Calu3 (cell line): ENCODE data around the gene BDH1. TPM values are rescaled to one million over a fixed set of nuclear protein-coding genes. Genes with fewer than 3 reads are reported as not detected.
A peak's percentile ranks its signal among the peaks of the same experiment; 100 is the strongest.
"Not testable (repeated sequence)": the region's sequence is repeated elsewhere in the genome, so short reads cannot be mapped to it uniquely, and the experiment has no call there.

Source experiments
- Bru-seq: library from RNA; stranded (reverse); fragments of 400-500 nt; gene quantifications from one replicate; lab custom pipeline; 2021; lab: Mats Ljungman, UMichigan
- BruChase-seq, 2 experiments: library from RNA; stranded (reverse); fragments of 400-500 nt; gene quantifications; one replicate each; lab custom pipeline; 2021; lab: Mats Ljungman, UMichigan
- BruUV-seq: library from RNA; stranded (reverse); fragments of 400-500 nt; replicated peaks from 2 replicates; lab custom pipeline; 2021; lab: Mats Ljungman, UMichigan
- CTCF ChIA-PET: fragments of 300-600 bp; sonication (Branson Sonifier 250); formaldehyde crosslinking; loops from one replicate; lab custom pipeline; 2022; ENCODE audit warnings: antibody characterized with exemption; lab: Charles Lee
- DNase-seq: peaks from one replicate; pipeline ENCODE4 v3.0.0; 2022
- H3K27ac Mint-ChIP-seq: one replicate; pipeline ENCODE4 v1.8.0; 2022; ENCODE audit warnings: mixed read lengths; ENCODE audit not compliant: unreplicated experiment
- H3K27me3 Mint-ChIP-seq: one replicate; pipeline ENCODE4 v1.8.0; 2022; ENCODE audit warnings: mixed read lengths; ENCODE audit not compliant: unreplicated experiment
- H3K36me3 Mint-ChIP-seq: one replicate; pipeline ENCODE4 v1.8.0; 2022; ENCODE audit warnings: mild to moderate bottlenecking, moderate library complexity, mixed read lengths; ENCODE audit not compliant: insufficient read depth, unreplicated experiment
- H3K4me1 Mint-ChIP-seq: one replicate; pipeline ENCODE4 v1.8.0; 2022; ENCODE audit warnings: mild to moderate bottlenecking, low read depth, mixed read lengths; ENCODE audit not compliant: unreplicated experiment
- H3K4me3 Mint-ChIP-seq: one replicate; pipeline ENCODE4 v1.8.0; 2022; ENCODE audit warnings: mild to moderate bottlenecking, low read depth, moderate library complexity, mixed read lengths; ENCODE audit not compliant: unreplicated experiment
- H3K9me3 Mint-ChIP-seq: one replicate; pipeline ENCODE4 v1.8.0; 2022; ENCODE audit warnings: low read depth, mixed read lengths; ENCODE audit not compliant: unreplicated experiment
- intact Hi-C: fragments of 100-400 bp; cut with micrococcal nuclease; formaldehyde crosslinking; loops from one replicate; pipeline ENCODE4 v1.10.0; 2022; ENCODE audit not compliant: unreplicated experiment
- long read RNA-seq: library from polyadenylated mRNA; stranded (forward); transcript quantifications from one replicate; pipeline ENCODE4 v2.0.0, GENCODE V29; 2022
- total RNA-seq: library from RNA; stranded (reverse); gene quantifications from 2 replicates; pipeline ENCODE4 v1.2.3, GENCODE V29; 2022
- TF ChIP-seq, protein P1 (sequence below): fragments of 200-600 bp; IDR thresholded peaks from one replicate; pipeline ENCODE4 v1.8.0; 2022; ENCODE audit warnings: antibody characterized with exemption; ENCODE audit not compliant: unreplicated experiment

The BDH1 gene, protein sequence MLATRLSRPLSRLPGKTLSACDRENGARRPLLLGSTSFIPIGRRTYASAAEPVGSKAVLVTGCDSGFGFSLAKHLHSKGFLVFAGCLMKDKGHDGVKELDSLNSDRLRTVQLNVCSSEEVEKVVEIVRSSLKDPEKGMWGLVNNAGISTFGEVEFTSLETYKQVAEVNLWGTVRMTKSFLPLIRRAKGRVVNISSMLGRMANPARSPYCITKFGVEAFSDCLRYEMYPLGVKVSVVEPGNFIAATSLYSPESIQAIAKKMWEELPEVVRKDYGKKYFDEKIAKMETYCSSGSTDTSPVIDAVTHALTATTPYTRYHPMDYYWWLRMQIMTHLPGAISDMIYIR
- total RNA-seq = 49.0 and 56.7 TPM in 2 replicates
- Bru-seq, nascent RNA = percentile 60 among the genes with signal in this experiment
- BruChase-seq, experiment 1, labeled RNA remaining after a 6-hour chase = percentile 58 among the genes with signal in this experiment
- percentile 56 among the genes with signal in this experiment for BruChase-seq, experiment 2, labeled RNA remaining after a 2-hour chase
- long read RNA-seq, transcript BDH1-202 (7 exons, 3,455 nt) = major isoform, 8 of 17 reads
- long read RNA-seq, partial matches to known transcripts = 0 of 17 reads
- long read RNA-seq, other reads (novel, unspliced or antisense) = 6 of 17 reads

DNA sequence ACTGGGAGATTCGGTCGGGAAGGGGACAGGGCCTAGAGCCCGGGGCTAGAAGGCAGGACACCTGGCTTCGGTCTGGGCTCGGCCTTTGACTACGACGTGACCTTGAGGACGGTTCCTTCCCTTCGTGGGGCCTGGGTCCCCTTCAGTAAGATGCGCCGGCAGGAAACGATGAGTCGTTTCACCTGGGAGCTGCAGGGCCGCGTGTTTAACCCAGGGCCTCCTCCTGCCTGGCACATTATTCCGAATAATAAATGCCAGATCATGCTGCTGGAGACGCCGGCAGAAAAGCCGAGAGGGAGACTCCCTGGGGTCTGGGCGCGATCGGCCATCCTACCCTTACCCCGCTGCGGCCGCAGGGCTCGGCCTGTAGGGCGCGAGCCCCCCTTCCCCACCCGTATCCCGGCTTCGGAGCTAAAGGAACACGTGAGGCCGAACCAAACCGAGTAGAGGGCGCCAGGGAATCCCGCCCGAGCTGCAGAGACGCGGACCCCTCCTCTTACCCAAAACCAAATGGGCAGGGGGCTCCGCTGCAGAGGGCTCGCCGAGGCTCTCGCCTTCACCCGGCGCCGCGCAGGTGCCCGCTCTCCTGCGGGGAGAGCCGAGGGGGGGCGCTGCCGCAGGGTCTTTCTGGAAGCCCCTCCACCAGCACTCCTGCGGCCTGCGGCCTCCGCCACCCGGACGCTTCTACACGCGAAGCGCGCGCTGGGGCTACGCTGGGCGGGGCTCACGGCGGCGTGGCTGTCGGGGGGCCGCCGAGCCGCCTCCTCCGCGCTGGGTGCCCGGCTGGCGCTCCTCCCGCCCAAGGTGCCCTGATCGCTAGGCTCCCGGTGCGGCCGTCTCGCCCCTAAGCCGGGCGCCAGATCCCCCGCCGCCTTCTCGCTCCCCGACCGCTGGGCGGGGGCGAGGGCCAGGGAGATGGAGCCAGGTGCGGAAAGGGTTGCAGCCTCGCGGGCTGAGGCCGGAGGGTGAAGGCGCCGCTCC lies at the start of gene BDH1:
Gene BDH1, minus strand, starts transcription at position 688 of the 981 bp plus-strand sequence. CDS start 9,525 bp downstream, outside the sequence.
- intact Hi-C loops = no loop called here
- DNase-seq = peak; percentile 72
- TF ChIP-seq, protein P1, sequence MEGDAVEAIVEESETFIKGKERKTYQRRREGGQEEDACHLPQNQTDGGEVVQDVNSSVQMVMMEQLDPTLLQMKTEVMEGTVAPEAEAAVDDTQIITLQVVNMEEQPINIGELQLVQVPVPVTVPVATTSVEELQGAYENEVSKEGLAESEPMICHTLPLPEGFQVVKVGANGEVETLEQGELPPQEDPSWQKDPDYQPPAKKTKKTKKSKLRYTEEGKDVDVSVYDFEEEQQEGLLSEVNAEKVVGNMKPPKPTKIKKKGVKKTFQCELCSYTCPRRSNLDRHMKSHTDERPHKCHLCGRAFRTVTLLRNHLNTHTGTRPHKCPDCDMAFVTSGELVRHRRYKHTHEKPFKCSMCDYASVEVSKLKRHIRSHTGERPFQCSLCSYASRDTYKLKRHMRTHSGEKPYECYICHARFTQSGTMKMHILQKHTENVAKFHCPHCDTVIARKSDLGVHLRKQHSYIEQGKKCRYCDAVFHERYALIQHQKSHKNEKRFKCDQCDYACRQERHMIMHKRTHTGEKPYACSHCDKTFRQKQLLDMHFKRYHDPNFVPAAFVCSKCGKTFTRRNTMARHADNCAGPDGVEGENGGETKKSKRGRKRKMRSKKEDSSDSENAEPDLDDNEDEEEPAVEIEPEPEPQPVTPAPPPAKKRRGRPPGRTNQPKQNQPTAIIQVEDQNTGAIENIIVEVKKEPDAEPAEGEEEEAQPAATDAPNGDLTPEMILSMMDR = no peak

DNA sequence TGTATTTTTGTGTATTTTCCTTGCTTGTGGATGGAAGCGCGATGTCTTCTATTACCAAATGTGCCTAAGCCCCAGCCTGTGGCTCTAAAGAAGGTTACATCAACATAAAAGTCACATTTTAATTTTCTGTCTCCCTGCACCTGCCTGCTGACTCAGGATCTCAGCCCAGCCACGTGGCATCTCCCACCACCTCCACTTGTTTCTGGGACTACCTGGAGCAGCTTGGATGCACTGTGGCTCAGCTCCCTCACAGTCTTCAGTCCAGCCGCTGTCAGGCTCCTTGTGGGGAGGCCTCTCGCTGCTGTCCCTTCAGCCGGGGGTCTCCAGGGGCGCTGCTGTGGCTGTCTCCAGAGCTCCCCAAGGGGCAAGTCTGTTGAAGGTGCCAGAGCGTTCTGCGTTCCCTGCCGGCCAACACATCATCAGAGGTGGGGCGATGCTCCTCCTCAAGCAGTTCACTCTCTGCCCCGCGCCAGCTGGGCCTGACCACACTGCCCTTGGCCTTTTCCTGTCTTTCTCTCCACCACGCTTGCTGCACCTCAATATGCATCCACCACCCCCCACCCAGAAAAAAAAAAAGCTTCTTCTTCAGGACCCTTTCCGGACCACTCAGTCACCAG lies 47.7 kb upstream of the BDH1 start:
- H3K27ac Mint-ChIP-seq = no peak overlapping the region

More for the DNA sequence above, at the start of gene BDH1:
- no peaks in the 10 kb centered on the region for H3K27me3 Mint-ChIP-seq
- peaks cover 30% of the 10 kb centered on the region for H3K36me3 Mint-ChIP-seq
- BruUV-seq = TSS peak; percentile 26
- peak within 1 kb of the TSS; percentile 84 for H3K4me3 Mint-ChIP-seq
- CTCF ChIA-PET = no interaction called here
- H3K27ac Mint-ChIP-seq = peak within 1 kb of the TSS; percentile 74
- H3K4me1 Mint-ChIP-seq = peaks cover 17% of the 10 kb centered on the region
- H3K9me3 Mint-ChIP-seq = no peaks in the 10 kb centered on the region

DNA sequence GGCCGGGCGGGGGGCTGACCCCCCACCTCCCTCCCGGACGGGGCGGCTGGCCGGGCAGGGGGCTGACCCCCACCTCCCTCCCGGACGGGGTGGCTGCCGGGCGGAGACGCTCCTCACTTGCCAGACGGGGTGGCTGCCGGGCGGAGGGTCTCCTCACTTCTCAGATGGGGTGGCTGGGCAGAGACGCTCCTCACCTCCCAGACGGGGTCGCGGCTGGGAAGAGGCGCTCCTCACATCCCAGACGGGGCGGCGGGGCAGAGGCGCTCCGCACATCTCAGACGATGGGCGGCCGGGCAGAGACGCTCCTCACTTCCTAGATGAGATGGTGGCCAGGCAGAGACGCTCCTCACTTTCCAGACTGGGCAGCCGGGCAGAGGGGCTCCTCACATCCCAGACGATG lies 46.6 kb upstream of the BDH1 start:
- H3K4me3 Mint-ChIP-seq, BruUV-seq, intact Hi-C loops, H3K27me3 Mint-ChIP-seq, H3K4me1 Mint-ChIP-seq, DNase-seq, CTCF ChIA-PET, H3K27ac Mint-ChIP-seq, H3K9me3 Mint-ChIP-seq: not testable (repeated sequence)
- peaks cover 14% of the 10 kb centered on the region for H3K36me3 Mint-ChIP-seq

More for the DNA sequence above, 47.7 kb upstream of the BDH1 start:
- TF ChIP-seq, protein P1 = no peak
- no peaks in the 10 kb centered on the region for H3K4me1 Mint-ChIP-seq
- no peak for DNase-seq
- H3K4me3 Mint-ChIP-seq = no peak overlapping the region
- H3K27me3 Mint-ChIP-seq = no peaks in the 10 kb centered on the region
- no peaks in the 10 kb centered on the region for H3K9me3 Mint-ChIP-seq
- CTCF ChIA-PET = no interaction called here
- H3K36me3 Mint-ChIP-seq = peaks cover 14% of the 10 kb centered on the region
- intact Hi-C loops = no loop called here
- BruUV-seq = no TSS peak

DNA sequence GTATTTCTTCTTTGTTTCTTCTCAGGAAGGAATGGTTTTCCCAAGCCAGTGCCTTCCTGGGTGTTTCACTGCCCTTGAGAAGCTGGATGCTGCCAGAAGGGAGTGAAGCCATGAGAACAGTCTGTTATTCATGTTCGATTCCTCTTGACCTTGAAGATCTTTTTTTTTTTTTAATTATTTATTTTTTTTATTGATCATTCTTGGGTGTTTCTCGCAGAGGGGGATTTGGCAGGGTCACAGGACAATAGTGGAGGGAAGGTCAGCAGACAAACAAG lies 45.7 kb upstream of the BDH1 start:
- H3K4me3 Mint-ChIP-seq, intact Hi-C loops, H3K27ac Mint-ChIP-seq, DNase-seq, BruUV-seq, H3K9me3 Mint-ChIP-seq, H3K27me3 Mint-ChIP-seq, H3K4me1 Mint-ChIP-seq: not testable (repeated sequence)
- CTCF ChIA-PET = interaction anchor here (0.7 kb wide), 1 partner anchor 81 kb away, joined by 3 read pairs; no protein-coding TSS in a partner anchor
- peaks cover 14% of the 10 kb centered on the region for H3K36me3 Mint-ChIP-seq
